Measurements from ENCODE around the gene TANGO6. TPM values are rescaled to one million over a fixed set of nuclear protein-coding genes. Genes with fewer than 3 reads are reported as not detected.

The TANGO6 gene
- polyA plus RNA-seq, 1 donor (not counting 4 experiments of a cell fraction or from before 2014, with no cell fraction given): 13.1 TPM

DNA sequence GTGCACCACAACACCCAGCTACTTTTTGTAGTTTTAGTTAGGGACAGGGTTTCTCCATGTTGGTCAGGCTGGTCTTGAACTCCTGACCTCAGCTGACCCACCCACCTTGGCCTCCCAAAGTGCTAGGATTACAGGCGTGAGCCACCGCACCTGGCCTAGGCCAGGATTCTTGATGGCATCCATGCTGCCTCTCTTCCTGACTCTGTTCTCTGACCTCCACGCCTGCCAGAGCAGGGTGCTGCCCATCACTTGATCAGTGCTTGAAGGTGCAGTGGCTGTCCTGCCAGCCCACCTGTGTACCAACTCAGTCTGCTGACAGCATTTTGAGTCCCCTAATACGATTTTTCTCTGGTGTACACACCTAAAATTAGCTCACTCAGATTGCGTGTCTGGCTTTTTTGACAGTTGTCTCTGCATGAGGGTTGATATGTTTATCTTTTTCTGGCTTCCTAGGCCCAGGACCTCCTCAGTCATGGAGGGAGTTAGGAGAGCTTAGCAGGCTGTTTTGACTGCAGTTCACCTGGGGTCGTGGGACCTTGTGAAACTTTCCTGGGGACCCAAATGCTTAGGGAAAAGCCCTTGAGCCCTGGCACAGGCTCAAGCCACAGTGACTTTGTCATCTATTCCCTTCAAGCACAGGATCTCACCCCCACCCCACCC, 268.0 kb downstream of the TANGO6 start:
- Histone ChIP-seq H3K27ac (ENCODE audit: control insufficient read depth, insufficient read depth, low read length) (no peak overlapping the region), H3K4me2 (ENCODE audit: control insufficient read depth, extremely low read depth, insufficient read depth, low read depth, low read length) (no peak overlapping the region), H3K9ac (ENCODE audit: control insufficient read depth, extremely low read depth, insufficient read depth, low read length) (peak overlapping the region; percentile 10), H3K4me1 (ENCODE audit: control insufficient read depth, extremely low read depth, insufficient read depth, low read length) (peaks cover 23% of the 10 kb centered on the region), H3K27me3 (ENCODE audit: control insufficient read depth, extremely low read depth, insufficient read depth, low read length) (no peaks in the 10 kb centered on the region), H3K4me3 (ENCODE audit: control insufficient read depth in 2 of 3, extremely low read depth in 1 of 3, insufficient read depth in 2 of 3, low read depth in 1 of 3, low read length in 3 of 3) (no peak overlapping the region), H3K79me2 (ENCODE audit: control insufficient read depth, insufficient read depth, low read length) (peaks cover 77% of the 10 kb centered on the region), H2AFZ (ENCODE audit: control insufficient read depth, low read length) (no peak overlapping the region), H3K36me3 (ENCODE audit: control insufficient read depth in 2 of 2, extremely low read depth in 1 of 2, insufficient read depth in 2 of 2, low read length in 2 of 2) (peaks cover 62% of the 10 kb centered on the region in 2 experiments), H3K9me3 (ENCODE audit: control insufficient read depth, low read depth, low read length) (no peaks in the 10 kb centered on the region), H3K9me1 (ENCODE audit: control insufficient read depth, extremely low read depth, insufficient read depth, low read length) (peaks cover 3% of the 10 kb centered on the region), H4K20me1 (ENCODE audit: control insufficient read depth, extremely low read depth, insufficient read depth, low read length) (peaks cover 45% of the 10 kb centered on the region)
- dilution Hi-C loops (cut with MboI; ENCODE audit: extremely low pct_ligation_motif_present, low sequenced_read_pairs): no loop called here
- no peak for DNase-seq (ENCODE audit: low read depth, low spot score)
- FAIRE-seq: no peak
- TF ChIP-seq, protein P1, sequence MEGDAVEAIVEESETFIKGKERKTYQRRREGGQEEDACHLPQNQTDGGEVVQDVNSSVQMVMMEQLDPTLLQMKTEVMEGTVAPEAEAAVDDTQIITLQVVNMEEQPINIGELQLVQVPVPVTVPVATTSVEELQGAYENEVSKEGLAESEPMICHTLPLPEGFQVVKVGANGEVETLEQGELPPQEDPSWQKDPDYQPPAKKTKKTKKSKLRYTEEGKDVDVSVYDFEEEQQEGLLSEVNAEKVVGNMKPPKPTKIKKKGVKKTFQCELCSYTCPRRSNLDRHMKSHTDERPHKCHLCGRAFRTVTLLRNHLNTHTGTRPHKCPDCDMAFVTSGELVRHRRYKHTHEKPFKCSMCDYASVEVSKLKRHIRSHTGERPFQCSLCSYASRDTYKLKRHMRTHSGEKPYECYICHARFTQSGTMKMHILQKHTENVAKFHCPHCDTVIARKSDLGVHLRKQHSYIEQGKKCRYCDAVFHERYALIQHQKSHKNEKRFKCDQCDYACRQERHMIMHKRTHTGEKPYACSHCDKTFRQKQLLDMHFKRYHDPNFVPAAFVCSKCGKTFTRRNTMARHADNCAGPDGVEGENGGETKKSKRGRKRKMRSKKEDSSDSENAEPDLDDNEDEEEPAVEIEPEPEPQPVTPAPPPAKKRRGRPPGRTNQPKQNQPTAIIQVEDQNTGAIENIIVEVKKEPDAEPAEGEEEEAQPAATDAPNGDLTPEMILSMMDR (optimal IDR thresholded peaks at IDR 0.05 in 1 of 3, IDR thresholded peaks at IDR 0.05 in 1 of 3, conservative IDR thresholded peaks at IDR 0.05 in 1 of 3; ENCODE audit: extremely low read depth in 1 of 3, insufficient read depth in 2 of 3, low read length in 3 of 3): no peak
- no peak for TF ChIP-seq EZH2 (IDR thresholded peaks at IDR 0.05; ENCODE audit: low read length)

DNA sequence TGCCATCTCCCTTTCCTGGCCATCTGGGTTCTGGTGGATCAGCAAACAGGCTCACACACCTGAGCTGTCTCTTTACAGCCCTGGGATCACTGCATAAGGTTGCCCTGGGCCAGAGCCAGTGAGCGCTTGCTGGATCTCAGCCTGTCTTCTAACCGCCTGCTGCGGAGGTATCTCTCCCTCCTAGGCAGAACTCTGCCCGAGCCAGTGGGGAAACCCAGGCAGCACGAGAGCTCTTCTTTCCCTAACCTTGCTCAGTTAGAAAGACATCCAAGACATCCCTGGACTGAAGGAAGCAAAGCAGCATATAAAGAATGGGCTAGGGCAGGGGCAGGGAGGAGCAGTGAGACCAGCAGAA, 268.5 kb downstream of the TANGO6 start:
- DNase-seq (ENCODE audit: low read depth, low spot score): no peak
- FAIRE-seq: no peak
- dilution Hi-C loops (cut with MboI; ENCODE audit: extremely low pct_ligation_motif_present, low sequenced_read_pairs): no loop called here
- no peak overlapping the region for H2AFZ ChIP-seq (ENCODE audit: control insufficient read depth, low read length)
- no peaks in the 10 kb centered on the region for H3K9me3 ChIP-seq (ENCODE audit: control insufficient read depth, low read depth, low read length)
- no peak overlapping the region for H3K4me3 ChIP-seq (ENCODE audit: control insufficient read depth in 2 of 3, extremely low read depth in 1 of 3, insufficient read depth in 2 of 3, low read depth in 1 of 3, low read length in 3 of 3)
- H3K79me2 ChIP-seq (ENCODE audit: control insufficient read depth, insufficient read depth, low read length): peaks cover 72% of the 10 kb centered on the region
- peak overlapping the region; percentile 10 for H3K9ac ChIP-seq (ENCODE audit: control insufficient read depth, extremely low read depth, insufficient read depth, low read length)
- no peaks in the 10 kb centered on the region for H3K27me3 ChIP-seq (ENCODE audit: control insufficient read depth, extremely low read depth, insufficient read depth, low read length)
- H4K20me1 ChIP-seq (ENCODE audit: control insufficient read depth, extremely low read depth, insufficient read depth, low read length): peaks cover 46% of the 10 kb centered on the region
- peaks cover 23% of the 10 kb centered on the region for H3K4me1 ChIP-seq (ENCODE audit: control insufficient read depth, extremely low read depth, insufficient read depth, low read length)
- H3K9me1 ChIP-seq (ENCODE audit: control insufficient read depth, extremely low read depth, insufficient read depth, low read length): peaks cover 3% of the 10 kb centered on the region
- H3K36me3 ChIP-seq (ENCODE audit: control insufficient read depth in 2 of 2, extremely low read depth in 1 of 2, insufficient read depth in 2 of 2, low read length in 2 of 2): peaks cover 63 to 66% of the 10 kb centered on the region in 2 experiments
- no peak overlapping the region for H3K4me2 ChIP-seq (ENCODE audit: control insufficient read depth, extremely low read depth, insufficient read depth, low read depth, low read length)
- H3K27ac ChIP-seq (ENCODE audit: control insufficient read depth, insufficient read depth, low read length): no peak overlapping the region
- no peak for TF ChIP-seq EZH2 (IDR thresholded peaks at IDR 0.05; ENCODE audit: low read length)
- TF ChIP-seq, protein P1 (optimal IDR thresholded peaks at IDR 0.05 in 1 of 3, IDR thresholded peaks at IDR 0.05 in 1 of 3, conservative IDR thresholded peaks at IDR 0.05 in 1 of 3; ENCODE audit: extremely low read depth in 1 of 3, insufficient read depth in 2 of 3, low read length in 3 of 3): no peak

Measured in keratinocyte (primary cell).